GM19397 (cell line): ENCODE data around the gene AHDC1.

ENCODE experiments used
- ATAC-seq: cut with Tn5 transposase; IDR thresholded peaks from one replicate; pipeline ENCODE4 v1.9.1; 2021; ENCODE audit warnings: mild to moderate bottlenecking, moderate library complexity; ENCODE audit not compliant: unreplicated experiment

AHDC1 gene

DNA sequence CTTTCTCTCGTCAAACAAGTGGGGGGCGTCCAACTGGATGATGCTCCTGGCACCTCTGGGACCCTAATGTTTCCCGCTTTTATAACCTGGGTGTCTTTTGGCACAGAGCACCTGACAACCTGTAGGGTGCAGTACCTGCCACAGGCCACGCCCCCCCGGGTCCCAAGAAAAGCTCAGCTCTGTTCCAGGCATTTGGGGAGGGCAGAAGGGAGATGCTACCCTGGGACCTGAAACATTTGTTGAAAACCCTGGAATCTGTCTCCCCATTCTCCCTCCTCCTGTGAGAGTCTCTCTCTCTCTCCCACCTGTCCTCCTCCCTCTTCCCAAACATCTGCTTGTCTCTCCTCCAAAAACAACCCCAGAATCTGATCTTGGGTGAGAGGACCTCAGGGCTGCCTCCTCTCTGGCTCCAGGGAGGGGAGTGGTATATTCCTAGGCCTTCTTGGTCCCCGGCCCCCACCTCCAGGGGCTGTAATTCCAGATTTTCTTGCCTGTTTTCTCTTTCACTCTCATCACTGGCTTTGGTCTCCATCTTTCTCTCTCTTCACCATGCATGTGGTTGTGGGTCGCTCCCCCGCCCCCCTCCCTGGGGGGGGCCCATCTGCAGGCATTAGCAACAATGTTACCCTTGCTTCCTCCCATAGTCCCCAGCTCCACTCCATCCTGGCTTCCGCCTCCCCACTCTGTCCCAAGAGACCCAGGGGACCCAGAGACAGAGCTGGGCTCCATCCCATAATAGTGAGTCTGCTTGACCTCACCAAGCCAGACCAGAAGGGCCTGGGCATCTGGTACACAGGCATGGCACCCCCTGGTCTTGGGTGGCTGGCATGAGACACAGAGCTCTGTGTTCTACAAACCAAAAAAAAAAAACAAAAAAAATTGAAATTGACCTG, 4.1 kb downstream of the AHDC1 start:
- no peak for ATAC-seq

DNA sequence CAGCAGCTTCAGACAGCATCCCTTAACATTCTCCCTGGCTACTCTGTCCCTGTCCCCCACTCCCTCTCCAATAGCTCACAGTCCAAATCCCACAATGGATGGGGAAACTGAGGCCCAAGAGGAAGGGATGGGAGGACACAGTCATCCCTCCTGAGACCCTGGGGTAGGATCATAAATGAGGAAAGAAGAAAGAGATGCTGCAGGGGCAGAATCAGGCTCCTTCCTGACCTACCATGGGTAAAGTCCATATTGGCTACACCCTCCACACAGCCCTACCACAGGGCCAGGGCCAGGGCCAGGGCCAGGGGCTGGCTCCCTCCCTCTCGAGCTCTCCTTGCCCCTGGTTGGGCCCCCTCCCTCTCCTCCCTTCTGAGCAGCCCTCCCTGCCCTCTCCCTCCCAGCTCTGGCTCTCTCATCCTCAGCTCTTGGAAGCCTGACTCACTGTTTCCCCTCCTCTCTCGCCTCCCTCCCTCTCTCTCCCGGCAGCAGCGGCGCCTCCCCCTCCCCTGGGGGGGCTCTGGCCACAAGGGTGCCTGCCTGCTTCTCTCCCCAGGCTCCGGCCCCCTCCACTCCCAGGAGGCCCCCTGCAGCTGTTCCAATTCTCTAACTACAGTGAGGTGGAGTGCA, 4.9 kb downstream of the AHDC1 start:
- no peak for ATAC-seq

DNA sequence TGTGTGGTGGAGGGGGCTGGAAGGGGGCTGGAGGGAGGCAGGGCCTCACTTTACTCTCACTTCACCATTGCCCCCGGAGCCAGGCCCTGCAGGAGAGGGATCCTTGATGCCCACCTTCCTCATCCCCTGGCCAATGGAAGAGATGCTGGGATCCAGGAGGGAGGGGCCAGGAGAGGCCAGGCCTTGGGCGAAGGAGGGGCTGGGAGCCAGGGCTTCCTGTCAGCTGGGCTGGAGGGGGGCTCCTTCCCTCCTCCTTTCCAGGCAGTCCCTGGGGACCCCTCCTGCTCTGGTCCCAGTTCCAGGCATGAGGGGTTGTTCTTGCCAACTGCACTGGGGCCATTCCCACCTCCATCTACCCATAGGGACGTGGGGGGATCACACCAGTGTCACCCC, 5.7 kb downstream of the AHDC1 start:
- ATAC-seq, result no peak

DNA sequence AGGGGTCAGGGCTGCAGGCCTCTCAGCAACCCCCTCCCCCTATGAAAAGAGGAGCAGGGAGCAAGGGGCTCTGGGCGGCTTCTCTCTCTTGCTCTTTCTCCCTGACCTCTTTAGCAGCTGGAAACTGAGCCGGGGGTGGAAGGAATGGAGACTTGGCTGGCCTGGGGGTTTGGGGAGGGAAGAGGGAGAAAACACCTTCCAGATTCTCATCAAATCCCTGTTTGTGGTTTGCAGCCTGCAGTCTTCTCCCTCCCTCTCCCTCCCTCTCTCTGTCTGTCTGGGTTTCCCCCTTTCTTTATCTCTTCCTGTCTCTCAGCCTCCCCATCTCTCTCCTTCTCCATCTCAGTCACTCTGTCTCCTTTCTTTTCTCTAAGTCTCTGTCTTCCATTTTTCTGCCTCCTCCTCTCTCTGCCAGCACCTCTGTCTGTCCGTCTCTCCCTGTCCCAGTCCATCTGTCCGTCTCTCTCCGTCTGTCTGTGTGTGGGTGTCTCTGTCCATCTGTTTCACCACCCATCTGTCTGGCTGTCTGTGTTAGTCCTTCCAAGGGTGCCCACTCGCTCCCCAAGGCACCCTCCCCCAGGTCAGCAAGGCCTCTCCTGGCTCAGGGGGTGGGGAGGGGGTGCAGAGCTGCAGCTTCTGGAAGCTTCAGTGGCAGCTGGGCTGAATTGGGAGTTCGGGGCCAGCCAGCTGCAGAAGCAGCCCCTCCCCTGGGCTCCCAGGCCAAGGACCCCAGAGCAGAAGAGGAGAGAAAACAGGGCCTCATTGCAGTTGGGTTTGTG, 6.2 kb downstream of the AHDC1 start:
- no peak for ATAC-seq

DNA sequence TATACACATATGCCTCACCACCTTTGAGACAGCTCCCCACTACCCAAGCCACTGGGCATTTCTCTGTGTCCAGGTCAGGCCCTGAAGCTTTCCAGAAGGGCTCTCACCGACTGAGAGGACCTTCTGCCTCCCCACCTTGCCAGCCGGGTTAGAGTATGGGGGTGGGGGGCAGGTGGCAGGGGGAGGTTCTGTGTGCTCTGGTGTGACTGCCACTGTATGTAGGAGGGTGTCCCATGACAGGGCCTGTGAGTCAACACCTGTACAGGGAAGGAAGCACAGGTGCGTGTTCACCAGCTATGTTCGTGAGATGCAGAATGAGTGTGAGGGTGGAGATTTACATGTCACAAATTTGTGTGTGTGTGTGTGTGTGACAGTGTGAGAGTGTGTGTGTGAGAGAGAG, 7.0 kb downstream of the AHDC1 start:
- ATAC-seq, result no peak

DNA sequence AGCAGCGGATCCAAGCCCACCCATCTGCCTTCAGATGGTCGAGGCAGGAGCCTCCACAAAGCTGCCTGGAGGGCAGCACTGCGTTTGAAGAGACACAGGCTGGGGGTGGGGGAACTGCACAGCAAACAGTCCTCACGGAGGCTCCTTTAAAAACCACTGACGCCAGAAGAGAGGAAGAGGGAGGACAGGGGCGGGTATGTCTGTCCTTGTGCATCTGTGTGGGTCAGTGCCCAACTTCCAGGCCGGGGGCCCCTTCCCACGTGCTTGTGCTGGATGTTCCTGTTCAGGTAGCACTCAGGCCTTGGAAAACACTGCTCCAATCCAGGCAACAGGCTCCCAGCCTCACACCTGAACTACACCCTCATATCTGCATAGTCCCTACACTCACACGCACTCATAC, 7.7 kb downstream of the AHDC1 start:
- no peak for ATAC-seq

DNA sequence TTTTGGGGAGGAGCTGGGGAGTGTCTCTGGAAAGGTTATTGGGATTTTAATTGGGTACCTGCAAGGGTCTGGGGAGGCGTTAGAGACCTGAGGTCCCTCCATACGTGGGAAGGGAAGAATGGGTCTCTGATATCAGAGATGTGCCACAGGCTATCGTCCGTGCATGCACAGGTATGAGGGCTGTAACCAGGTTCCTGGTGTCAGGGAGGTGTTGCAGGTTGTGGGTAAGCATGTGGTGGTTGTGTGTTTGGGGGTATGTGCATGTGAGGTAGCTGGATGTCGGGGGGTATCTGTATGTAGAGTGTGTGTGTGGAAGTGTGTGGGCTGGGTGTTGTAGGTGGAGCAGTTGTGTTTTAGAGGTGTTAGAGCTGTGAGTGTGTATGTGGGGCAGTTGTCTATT, 8.3 kb downstream of the AHDC1 start:
- no peak for ATAC-seq

DNA sequence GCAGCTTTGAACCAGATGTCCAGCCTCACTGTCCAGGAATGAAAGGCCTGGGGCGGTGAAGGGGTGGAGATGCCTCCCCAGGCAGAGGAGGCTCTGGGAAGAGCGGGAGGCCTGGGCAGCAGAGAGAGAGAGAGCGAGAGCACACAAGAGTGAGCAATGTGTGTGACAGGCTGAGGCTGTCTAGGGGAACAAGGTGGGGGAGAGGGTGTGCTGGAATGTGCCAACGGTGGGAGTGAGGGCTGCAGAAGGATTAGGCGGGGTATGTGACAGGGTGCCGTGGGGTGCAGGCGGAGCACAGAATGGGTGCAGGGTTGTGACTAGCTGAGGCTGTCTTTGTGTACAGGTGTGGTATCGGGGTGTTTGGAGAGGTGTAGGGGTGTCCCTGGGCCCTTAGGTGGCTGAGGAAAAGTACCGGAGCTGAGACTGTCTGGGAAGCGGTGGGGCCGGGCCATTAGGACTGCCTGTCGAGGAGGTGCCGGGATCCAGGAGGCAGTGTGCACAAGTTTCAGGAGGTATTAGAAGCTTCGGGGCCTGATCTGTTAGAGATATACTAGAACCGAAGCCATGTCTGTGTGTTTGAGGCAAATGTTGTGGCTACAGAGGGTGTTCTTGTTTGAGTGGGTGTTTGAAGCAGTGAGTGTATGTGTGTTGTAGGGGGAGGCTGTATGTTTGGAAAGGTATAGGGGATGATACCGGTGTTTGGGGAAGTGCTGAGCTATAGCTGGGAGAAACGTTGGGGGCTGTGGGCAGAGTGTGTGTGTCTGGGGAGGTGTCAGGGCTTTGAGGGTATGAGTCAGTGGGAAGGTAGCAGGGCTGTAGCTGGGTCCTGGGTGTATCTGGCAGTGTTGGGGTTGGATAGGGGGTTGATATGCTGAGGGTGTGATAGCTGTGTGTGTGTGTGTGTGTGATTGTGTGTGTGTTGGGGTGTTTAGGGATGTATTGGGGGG, 9.1 kb downstream of the AHDC1 start:
- ATAC-seq, result no peak

DNA sequence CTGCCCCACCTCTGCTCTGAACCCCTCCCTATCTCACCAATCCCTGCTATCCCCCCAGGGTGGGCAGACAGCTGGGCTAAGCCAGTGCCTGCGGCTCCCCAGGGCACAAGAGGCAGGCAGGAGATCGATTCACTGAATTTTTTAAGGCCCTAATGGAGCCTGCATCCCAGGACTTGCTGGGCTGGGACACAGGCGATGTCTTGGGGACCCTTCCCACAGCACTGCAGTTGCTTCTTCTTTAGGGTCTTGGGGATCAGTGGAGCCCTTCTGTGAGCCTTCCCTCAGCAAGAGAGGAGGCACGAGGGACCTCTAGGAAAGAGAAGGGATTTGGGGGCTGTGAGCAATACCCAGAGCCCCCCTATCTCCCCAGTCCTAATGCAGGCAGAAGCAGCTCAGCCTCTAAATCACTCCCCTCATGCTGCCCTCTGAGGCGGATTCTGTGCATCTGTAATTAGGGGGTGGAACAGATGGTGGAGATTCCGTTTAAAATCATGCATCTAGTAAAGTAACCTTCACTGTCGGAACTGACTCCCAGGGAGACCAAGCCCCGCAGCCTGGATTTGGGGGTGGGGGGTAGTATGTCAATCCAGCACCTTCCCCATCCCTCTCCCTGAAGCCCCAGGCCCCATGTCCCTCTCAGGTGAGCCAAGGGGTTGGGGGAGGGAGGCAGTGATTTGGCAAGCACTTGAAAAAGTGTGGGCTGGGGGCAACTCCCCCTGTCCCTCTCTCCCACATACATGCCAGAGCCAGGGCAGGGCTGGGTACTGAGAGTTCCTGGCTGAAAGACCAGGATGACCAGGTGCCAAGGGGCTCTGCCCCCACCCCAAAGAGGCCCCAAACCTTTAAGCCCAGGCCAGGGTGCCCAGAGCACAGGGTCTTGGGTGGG, 10.0 kb downstream of the AHDC1 start:
- no peak for ATAC-seq

DNA sequence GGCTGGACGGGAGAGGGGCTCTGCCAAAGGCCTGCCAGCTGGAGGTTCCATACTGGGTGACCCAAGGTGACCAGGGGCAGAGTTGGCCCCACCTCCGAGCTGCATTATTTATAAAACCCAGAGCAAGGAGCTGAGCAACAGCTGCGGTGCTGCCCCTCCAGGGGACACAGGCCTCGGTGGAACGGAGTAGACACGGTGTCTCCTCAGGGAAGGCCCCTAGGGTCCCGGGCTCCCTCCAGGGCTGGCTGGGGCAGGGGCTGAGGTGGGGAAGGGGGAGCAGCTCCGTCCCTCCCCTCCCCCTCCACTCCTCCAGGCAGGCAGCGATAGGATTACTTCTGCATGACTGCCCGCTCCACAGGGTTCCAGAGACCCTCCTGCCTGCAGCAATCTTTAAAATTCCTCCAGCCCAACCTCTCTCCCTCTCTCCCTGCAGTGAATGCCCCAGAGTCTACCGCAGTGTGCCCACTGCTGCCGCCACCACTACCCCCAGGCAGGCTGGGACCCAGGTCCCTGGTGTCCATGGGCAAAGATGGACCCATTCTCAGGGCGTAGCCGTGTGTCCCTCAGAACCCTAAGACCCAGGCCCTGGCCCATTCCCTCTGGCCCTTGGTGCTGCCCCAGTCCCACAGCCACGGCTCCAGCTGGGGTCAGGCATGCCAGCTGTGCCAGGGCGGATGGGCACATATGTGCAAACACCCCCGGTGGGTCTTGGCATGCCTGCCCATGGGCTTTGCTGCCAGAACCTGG, 10.8 kb downstream of the AHDC1 start:
- no peak for ATAC-seq

DNA sequence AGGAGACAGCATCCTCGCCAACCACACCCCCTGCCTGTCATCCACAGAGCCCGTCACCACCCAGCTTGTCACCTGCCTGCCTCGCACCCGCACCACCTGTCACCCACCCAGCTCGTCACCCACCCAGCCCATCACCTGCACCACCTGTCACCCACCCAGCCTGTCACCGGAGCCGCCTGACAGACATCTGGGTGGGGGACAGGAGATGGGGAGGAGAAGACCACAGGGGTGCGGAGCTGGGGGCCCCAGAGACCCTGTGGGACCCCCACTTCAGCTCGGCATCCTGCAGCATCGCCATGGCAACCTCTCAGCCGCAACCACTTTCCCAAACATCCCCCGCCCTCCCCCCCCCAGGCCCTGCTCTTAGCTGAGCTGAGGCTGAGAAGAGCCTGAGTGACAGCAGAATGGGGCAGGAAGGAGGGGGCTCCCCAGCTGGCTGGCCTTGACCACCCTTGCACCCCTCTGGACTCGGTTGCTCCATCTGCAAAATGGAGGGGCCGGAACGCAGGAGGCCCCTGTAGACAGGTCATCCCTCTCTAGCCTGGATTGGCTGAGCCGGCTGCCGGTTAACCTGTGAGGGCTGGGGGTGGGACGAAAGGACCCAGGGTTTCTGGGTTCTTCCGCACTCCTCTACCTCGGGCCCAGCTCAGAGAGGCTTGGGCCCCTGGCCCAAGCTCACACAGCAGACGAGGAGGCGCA, 11.6 kb downstream of the AHDC1 start:
- no peak for ATAC-seq

DNA sequence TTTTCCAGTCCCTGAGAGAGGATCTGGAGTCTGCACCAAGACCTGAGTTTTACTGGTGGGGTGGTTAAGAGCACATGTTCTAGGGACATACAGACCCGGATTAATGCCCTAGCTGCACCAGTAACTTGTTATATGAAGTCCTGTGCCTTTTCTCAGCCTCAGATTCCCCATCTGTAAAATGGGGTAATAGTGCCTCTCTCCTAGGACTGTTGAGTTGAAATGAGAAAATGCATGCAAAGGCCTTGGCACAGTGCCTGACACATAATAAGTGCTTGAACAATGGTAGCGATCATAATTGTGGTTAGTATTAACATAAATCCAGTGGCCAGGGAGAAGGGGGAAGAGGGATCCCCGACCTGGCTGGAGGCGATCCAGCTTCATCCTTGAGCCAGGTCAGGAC, 12.3 kb downstream of the AHDC1 start:
- no peak for ATAC-seq

DNA sequence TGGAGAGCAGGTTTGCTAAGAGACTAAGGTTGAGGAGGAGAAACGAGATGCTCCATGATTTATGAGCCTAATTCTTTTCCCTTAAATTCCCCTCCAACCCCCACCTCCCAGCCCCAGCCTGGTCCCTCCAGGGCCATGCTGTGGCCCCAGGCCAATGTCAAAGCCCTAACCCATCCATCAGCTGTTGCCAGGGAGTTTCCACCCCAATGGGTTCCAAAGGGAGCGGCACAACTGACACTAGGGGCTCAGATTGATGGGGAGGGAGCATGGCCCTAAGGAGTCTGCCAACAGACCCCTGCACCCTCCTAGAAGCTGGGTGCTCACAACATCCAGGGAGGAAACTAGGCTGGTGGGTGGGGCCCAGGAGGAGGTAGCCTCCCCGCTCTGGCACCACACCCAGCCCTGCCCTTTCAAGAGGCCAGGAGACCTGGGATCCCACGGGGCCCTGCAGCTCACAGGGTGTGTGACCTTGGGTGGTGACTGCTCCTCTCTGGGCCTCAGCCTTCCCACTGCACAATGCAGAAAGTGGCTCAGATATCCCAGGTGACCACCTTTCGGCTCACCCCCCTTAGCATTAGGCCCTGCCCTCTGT, 12.9 kb downstream of the AHDC1 start:
- no peak for ATAC-seq

DNA sequence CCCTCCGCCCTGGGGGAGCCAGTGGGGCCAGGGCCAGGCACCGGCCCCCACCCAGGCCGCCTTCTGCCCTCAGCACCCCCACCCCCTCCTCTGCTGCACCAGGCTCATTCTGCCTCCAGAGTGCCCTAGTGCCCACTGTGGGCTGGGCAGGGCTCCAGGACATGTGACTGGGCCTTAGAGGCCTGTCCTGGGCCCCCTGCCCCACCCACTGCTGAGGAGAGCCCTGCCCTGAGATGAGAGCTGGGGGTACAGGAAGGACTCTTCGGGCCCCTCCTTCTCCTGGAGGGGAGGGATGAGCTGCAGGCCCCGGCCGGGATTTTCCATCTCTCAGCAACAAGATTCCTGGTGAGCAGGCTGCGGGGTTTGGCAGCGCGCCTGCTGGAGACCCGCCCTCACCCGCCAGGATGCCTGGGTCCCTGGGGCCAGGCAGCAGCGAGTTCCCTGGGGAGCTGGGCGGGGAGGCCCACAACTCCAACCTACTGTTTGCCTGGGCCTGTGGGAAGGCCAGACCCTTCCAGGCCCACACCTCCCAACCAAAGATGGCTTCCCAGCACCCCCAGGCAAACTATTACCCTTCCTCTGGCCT, 14.0 kb downstream of the AHDC1 start:
- no peak for ATAC-seq

DNA sequence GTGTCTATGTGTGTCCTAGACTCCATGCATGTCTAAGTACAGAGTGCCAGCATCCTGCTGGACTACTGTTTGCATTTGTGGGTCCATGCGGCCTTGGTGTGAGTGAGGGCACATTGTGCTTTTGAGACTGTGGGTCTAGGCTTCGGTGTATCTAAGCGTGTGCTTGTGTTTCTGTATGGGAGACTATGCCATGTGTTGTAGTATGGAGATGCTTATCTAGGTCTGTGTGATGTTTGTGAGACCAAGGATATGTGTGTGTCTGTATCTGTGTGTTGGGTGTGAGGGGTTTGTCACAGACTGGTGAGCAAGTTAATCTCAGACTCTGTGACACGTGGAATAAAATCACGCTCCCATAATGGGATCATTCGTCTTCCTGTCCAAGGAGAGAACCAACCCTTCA, 14.5 kb downstream of the AHDC1 start:
- no peak for ATAC-seq

DNA sequence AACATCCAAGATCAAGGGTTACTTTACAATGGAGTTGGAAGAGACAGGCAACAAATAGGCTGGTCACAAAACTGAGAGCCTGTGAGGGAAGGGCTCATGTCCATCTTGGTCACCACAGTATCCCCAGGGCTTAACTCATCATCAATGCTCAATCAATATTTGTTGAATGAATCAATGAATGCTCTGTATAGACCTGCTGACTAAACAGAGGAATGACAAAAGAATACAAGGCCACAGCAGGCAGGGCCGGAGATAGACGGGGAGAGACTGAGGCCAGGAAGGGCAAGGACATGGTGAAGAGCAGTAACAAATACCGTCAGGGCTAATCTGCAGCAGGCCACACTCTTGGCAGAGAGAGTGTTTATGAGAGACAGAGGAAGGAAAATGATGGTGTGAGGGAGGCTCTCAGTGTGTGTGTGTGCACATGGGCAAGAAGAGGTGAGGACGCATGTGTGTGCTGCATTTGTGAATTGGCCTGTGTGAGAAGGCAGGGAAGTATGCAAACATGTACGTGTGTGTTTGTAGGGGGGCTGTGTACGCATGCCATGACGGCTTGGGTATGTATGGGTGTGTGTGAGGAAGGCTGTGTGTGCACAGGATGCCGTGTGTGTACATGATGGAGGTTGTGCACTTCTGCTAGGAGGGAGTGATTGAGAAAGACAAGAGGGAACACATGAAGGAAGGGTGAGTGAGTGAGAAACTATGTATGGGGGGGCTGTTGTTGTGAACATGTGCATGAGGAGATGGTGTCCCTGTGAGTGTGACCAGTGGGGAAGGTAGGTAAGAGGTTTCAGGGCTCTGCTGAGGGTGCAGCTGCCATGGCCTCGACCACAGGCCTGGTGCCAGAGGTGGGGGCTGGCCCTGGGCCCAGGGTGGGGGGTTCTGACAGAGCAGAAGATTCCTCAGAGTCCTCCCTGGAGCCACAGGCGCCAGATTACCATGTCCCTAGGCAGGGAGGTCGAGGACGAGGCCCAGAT, 15.4 kb downstream of the AHDC1 start:
- ATAC-seq, result no peak
